HepG2 (cell line): Measurements from ENCODE around the gene CKAP2L. TPM values are rescaled to one million over a fixed set of nuclear protein-coding genes. Genes with fewer than 3 reads are reported as not detected.

Experiments used
- ATAC-seq: fragments of 200-7000 bp; cut with Tn5 transposase; 3 replicates; pipeline ENCODE4 v1.9.1; 2020; ENCODE audit warnings: mild to moderate bottlenecking, moderate library complexity
- BruUV-seq: library from RNA; stranded (reverse); fragments of 400-500 nt; replicated peaks from 2 replicates; lab custom pipeline; 2021; lab: Mats Ljungman, UMichigan
- CTCF ChIA-PET: fragments of 300-600 bp; formaldehyde crosslinking; extraction: SDS; loops from one replicate; lab custom pipeline; 2021; ENCODE audit warnings: low total read pairs, inconsistent platforms, low intra/inter-chr PET ratio; lab: Yijun Ruan, JAX
- POLR2A ChIA-PET: fragments of 350-600 bp; sonication (Branson Sonifier 250); formaldehyde crosslinking; loops from one replicate; lab custom pipeline; 2020; ENCODE audit warnings: antibody characterized with exemption, inconsistent platforms; lab: Yijun Ruan, JAX
- DNase-seq: peaks from one replicate; pipeline ENCODE4 v3.0.0-alpha.2; 2015; ENCODE audit warnings: low spot score
- FAIRE-seq: peaks from 3 replicates; lab custom pipeline; 2011; peaks lifted over from hg19 to GRCh38; lab: Jason Lieb, UNC
- H2AFZ ChIP-seq: one replicate; pipeline ENCODE4 v1.6.1; 2011; ENCODE audit warnings: low read length, inconsistent platforms
- H3K27ac ChIP-seq: fragments of 300-600 bp; 3 replicates; pipeline ENCODE4 v1.8.0; 2011; ENCODE audit warnings: mixed run types, mild to moderate bottlenecking, mixed read lengths, low read length, inconsistent platforms; ENCODE audit not compliant: insufficient read depth; ENCODE audit errors: extremely low read length
- H3K27me3 ChIP-seq, 2 experiments: fragments of 200-600 bp in 1 of 2; 2 replicates in 1 of 2; 3 replicates in 1 of 2; pipeline versions ENCODE4 v1.6.0 to v1.8.0; 2011; ENCODE audit warnings: low read length in 2 of 2, mild to moderate bottlenecking in 2 of 2, moderate library complexity in 2 of 2, inconsistent platforms in 1 of 2; ENCODE audit not compliant: insufficient read depth in 2 of 2, control insufficient read depth in 1 of 2
- H3K36me3 ChIP-seq, 2 experiments: fragments of 200-600 bp in 1 of 2; replicated peaks in 1 of 2; 2 replicates in 1 of 2; 3 replicates in 1 of 2; pipeline versions ENCODE4 v1.5.1 to v1.8.0; 2011; ENCODE audit warnings: low read length in 2 of 2, inconsistent platforms in 1 of 2; ENCODE audit not compliant: insufficient read depth in 2 of 2, control insufficient read depth in 1 of 2
- H3K4me1 ChIP-seq: 2 replicates; pipeline ENCODE4 v1.5.1; 2012; ENCODE audit warnings: low read length, inconsistent platforms; ENCODE audit not compliant: insufficient read depth
- H3K4me2 ChIP-seq: 2 replicates; pipeline ENCODE4 v1.6.0; 2011; ENCODE audit warnings: low read depth, low read length, inconsistent platforms
- H3K4me3 ChIP-seq, 3 experiments: fragments of 200-600 bp in 1 of 3; sonication (generic), shearing (Covaris generic) in 1 of 3; replicated peaks in 1 of 3; 2 replicates each; pipeline ENCODE4 v1.5.1; 2011 to 2016; ENCODE audit warnings: low read length in 3 of 3, inconsistent platforms in 2 of 3, low read depth in 2 of 3, mild to moderate bottlenecking in 2 of 3, control low read depth in 1 of 3, mixed read lengths in 1 of 3; ENCODE audit not compliant: insufficient read depth in 1 of 3
- H3K79me2 ChIP-seq: one replicate; pipeline ENCODE4 v1.6.1; 2011; ENCODE audit warnings: low read length, inconsistent platforms; ENCODE audit not compliant: insufficient read depth
- H3K9ac ChIP-seq: 2 replicates; pipeline ENCODE4 v1.6.0; 2011; ENCODE audit warnings: mild to moderate bottlenecking, low read depth, low read length, inconsistent platforms; ENCODE audit not compliant: insufficient read depth
- H3K9me3 ChIP-seq: 2 replicates; pipeline ENCODE4 v1.5.1; 2012; ENCODE audit warnings: mild to moderate bottlenecking, low read length
- H4K20me1 ChIP-seq: 2 replicates; pipeline ENCODE4 v1.6.0; 2011; ENCODE audit warnings: inconsistent platforms, mild to moderate bottlenecking, low read length, moderate library complexity; ENCODE audit not compliant: insufficient read depth
- BRD4 ChIP-seq: sonication (generic); formaldehyde crosslinking; IDR thresholded peaks from 2 replicates; pipeline ENCODE4 v1.4.0; 2020; ENCODE audit warnings: missing genetic modification reagents
- GATAD2A ChIP-seq: IDR thresholded peaks from 2 replicates; pipeline ENCODE4 v1.6.1; 2016
- HHEX ChIP-seq: IDR thresholded peaks from 2 replicates; pipeline ENCODE4 v1.6.1; 2016; ENCODE audit warnings: control low read depth
- HMGA1 ChIP-seq: sonication (generic); formaldehyde crosslinking; conservative IDR thresholded peaks from 2 replicates; pipeline ENCODE4 v1.4.0; 2020; ENCODE audit warnings: missing genetic modification reagents
- JUNB ChIP-seq: sonication (generic); formaldehyde crosslinking; IDR thresholded peaks from 2 replicates; pipeline ENCODE4 v1.8.0; 2022; ENCODE audit warnings: missing genetic modification reagents, mild to moderate bottlenecking, borderline replicate concordance
- RAD21 ChIP-seq: fragments of 450-650 bp; formaldehyde crosslinking; IDR thresholded peaks from 2 replicates; pipeline ENCODE4 v1.5.0; 2020; ENCODE audit warnings: mild to moderate bottlenecking
- REST ChIP-seq, 2 experiments: IDR thresholded peaks; 2 replicates each; pipeline ENCODE4 v1.6.1; 2011 to 2012; ENCODE audit warnings: low read length in 2 of 2, borderline replicate concordance in 1 of 2, low read depth in 1 of 2, mild to moderate bottlenecking in 1 of 2, moderate library complexity in 1 of 2
- RFX3 ChIP-seq: IDR thresholded peaks from 2 replicates; pipeline ENCODE4 v1.6.1; 2016; ENCODE audit warnings: missing biosample characterization, missing genetic modification reagents
- STAG1 ChIP-seq: sonication (generic); formaldehyde crosslinking; IDR thresholded peaks from 2 replicates; pipeline ENCODE4 v1.4.0; 2020; ENCODE audit warnings: missing genetic modification reagents
- TSC22D2 ChIP-seq: sonication (generic); formaldehyde crosslinking; IDR thresholded peaks from 2 replicates; pipeline ENCODE4 v1.5.1; 2020; ENCODE audit warnings: missing genetic modification reagents, mild to moderate bottlenecking, borderline replicate concordance
- YY1 ChIP-seq: IDR thresholded peaks from 2 replicates; pipeline ENCODE4 v1.6.1; 2011; ENCODE audit warnings: low read length, low read depth, moderate library complexity, mild to moderate bottlenecking; ENCODE audit not compliant: insufficient read depth, insufficient replicate concordance
- ZC3H13 ChIP-seq: sonication (generic); formaldehyde crosslinking; IDR thresholded peaks from 2 replicates; pipeline ENCODE4 v1.8.1; 2023; ENCODE audit warnings: mild to moderate bottlenecking, missing genetic modification reagents, moderate library complexity
- ZNF337 ChIP-seq: sonication (generic); formaldehyde crosslinking; IDR thresholded peaks from 2 replicates; pipeline ENCODE4 v1.5.1; 2020; ENCODE audit warnings: missing genetic modification reagents, low read depth, mild to moderate bottlenecking, borderline replicate concordance
- ZNF484 ChIP-seq: sonication (generic); formaldehyde crosslinking; IDR thresholded peaks from 2 replicates; pipeline ENCODE4 v1.5.1; 2020; ENCODE audit warnings: mild to moderate bottlenecking, low read depth, missing genetic modification reagents, borderline replicate concordance
- ZNF614 ChIP-seq: IDR thresholded peaks from 2 replicates; pipeline ENCODE4 v1.6.1; 2018; ENCODE audit warnings: missing biosample characterization, missing genetic modification reagents, inconsistent platforms, borderline replicate concordance
- WGBS: methylation state at CpG from one replicate; pipeline ENCODE4 v1.1.6; 2017; ENCODE audit warnings: low lambda C conversion rate; 5-methylcytosine and 5-hydroxymethylcytosine counted together
- in situ Hi-C: cut with HindIII; loops from 2 replicates; pipeline ENCODE4 v1.10.0; 2017; ENCODE audit warnings: low pct_unique_long_range_greater_than_20kb; ENCODE audit not compliant: extremely low pct_ligation_motif_present
- intact Hi-C: fragments of 100-400 bp; cut with micrococcal nuclease; formaldehyde crosslinking; loops from one replicate; pipeline ENCODE4 v1.10.0; 2022; ENCODE audit not compliant: unreplicated experiment
- polyA plus RNA-seq, 8 experiments: library from polyadenylated mRNA; depleted of rRNA in 3 of 8; stranded (reverse) in 7 of 8; unstranded in 1 of 8; fragments of >200 nt; fragmentation: Illumina TruSeq in 4 of 8; extraction: Trizol in 4 of 8; gene quantifications; 2 replicates each; pipeline versions ENCODE4 v1.2.1 to v1.2.3, GENCODE V29; 2011 to 2016; ENCODE audit warnings: low read depth in 4 of 8, missing spikeins in 1 of 8, mixed read lengths in 1 of 8; ENCODE audit not compliant: insufficient read depth in 1 of 8
- total RNA-seq, 5 experiments: library from RNA; depleted of rRNA; stranded (reverse); fragments of >200 nt; fragmentation: Illumina TruSeq; extraction: Trizol; gene quantifications; 2 replicates each; pipeline ENCODE4 v1.2.3, GENCODE V29; 2016; ENCODE audit warnings: low read depth in 1 of 5
- TF ChIP-seq, protein P1 (sequence below): sonication (generic); formaldehyde crosslinking; IDR thresholded peaks from 2 replicates; pipeline ENCODE4 v1.4.0; 2020; ENCODE audit warnings: missing genetic modification reagents, low read depth, mild to moderate bottlenecking, borderline replicate concordance
- TF ChIP-seq, protein P2 (sequence below): sonication (generic); formaldehyde crosslinking; IDR thresholded peaks from 2 replicates; pipeline ENCODE4 v1.8.0; 2022; ENCODE audit warnings: missing genetic modification reagents, low read depth, mild to moderate bottlenecking, borderline replicate concordance

The CKAP2L gene
- total and polyA plus RNA-seq, 2 of the 13 experiments (the other 11 are each of a cell fraction or from before 2014, with no cell fraction given) = 7.1 to 9.5 TPM

DNA sequence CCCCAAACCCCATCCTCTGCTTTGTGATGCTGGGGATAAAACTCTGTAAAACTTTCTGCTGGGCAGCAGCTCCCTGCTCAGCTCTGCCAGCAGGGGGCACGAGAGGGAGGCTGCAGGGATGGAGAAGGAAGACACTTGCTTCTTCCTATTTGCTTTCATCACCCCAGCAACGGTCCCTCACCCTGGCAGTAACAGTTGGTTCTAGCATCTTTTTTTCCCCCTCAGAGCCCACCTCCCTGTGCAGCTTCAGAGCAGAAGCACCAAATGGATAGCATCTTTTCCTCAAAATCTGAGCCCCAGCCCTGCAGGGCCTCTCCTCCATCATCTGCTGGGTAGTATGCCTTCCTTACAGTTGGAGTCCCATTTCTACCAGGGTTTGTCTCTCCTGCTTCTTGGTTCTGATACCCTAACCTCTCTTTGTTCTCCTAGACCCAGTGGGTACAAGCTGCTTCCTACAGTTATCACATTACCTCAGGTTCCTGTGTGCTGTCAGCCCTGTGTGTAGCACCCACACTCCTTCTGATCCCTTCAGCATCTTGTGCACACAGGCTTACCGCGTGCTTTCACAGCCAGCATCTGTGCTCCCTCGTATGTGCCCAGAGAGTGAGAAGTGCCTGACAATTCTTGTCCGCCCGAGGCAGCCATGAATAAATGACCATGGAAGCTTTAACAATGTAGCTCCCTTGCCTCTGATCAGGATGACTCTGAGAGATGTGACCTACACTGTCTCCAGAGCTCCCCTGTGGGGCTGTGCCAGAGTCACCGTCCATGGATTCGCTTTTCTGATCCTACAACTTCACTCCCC lies 14.5 kb downstream of the CKAP2L start:
- ChIA-PET CTCF (interaction anchor here (0.7 to 5.0 kb wide), 4 partner anchors 134 to 209 kb away, joined by 3 to 86 read pairs (median 18); no protein-coding TSS in a partner anchor), POLR2A (interaction anchor here (1.4 kb wide), 1 partner anchor 192 kb away, joined by 4 read pairs; no protein-coding TSS in a partner anchor)
- 75% methylated on average over 9 of the region's 9 CpGs for WGBS
- Histone ChIP-seq H3K79me2 (peaks cover 9% of the 10 kb centered on the region), H3K27ac (peak overlapping the region; percentile 4), H3K36me3 (peaks cover 9 to 62% of the 10 kb centered on the region in 2 experiments), H2AFZ (no peak overlapping the region), H3K9me3 (no peaks in the 10 kb centered on the region), H3K4me1 (peaks cover 32% of the 10 kb centered on the region), H3K27me3 (no peaks in the 10 kb centered on the region), H3K9ac (no peak overlapping the region), H4K20me1 (no peaks in the 10 kb centered on the region), H3K4me3 (no peak overlapping the region), H3K4me2 (no peak overlapping the region)
- ATAC-seq = peak; percentile 93
- BruUV-seq = no TSS peak
- peak; percentile 49 for FAIRE-seq
- in situ Hi-C loops = loop anchor here (5.0 kb wide), 2 partner anchors 127 to 192 kb away; no protein-coding TSS in a partner anchor
- intact Hi-C loops = loop anchor here (1.0 to 2.0 kb wide), 4 partner anchors 15 to 208 kb away; partner anchors contain the start of gene CKAP2L
- DNase-seq = peak; percentile 62
- no peak for TF ChIP-seq ZNF484
- no peak for TF ChIP-seq HMGA1
- no peak for TF ChIP-seq JUNB (CRISPR knock-in tag)
- TF ChIP-seq, protein P1, sequence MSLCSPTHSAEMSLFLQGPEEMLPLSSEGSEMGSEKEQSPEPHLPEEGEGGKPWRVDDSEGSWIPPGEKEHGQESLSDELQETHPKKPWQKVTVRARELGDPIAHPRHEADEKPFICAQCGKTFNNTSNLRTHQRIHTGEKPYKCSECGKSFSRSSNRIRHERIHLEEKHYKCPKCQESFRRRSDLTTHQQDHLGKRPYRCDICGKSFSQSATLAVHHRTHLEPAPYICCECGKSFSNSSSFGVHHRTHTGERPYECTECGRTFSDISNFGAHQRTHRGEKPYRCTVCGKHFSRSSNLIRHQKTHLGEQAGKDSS (CRISPR knock-in tag) = no peak
- TF ChIP-seq STAG1 (CRISPR knock-in tag) = peak; percentile 96
- TF ChIP-seq HHEX = peak; percentile 54; the same call in 1 of the 2 replicates
- TF ChIP-seq, protein P2, sequence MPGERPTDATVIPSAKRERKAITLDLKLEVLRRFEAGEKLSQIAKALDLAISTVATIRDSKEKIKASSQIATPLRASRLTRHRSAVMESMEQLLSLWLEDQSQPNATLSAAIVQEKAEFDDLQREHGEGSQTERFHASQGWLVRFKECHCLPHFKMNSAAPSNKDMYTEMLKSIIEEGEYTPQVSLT (CRISPR knock-in tag) = no peak
- TF ChIP-seq YY1 = peak; percentile 59
- no peak for TF ChIP-seq REST (IDR thresholded peaks at IDR 0.05; ENCODE audit: borderline replicate concordance in 1 of 2, low read depth in 1 of 2, low read length in 2 of 2)
- no peak for TF ChIP-seq BRD4 (CRISPR knock-in tag)
- TF ChIP-seq RFX3 (CRISPR knock-in tag) = no peak; the same call in 1 of the 2 replicates
- TF ChIP-seq GATAD2A = peak; percentile 61
- TF ChIP-seq ZNF614 = peak; percentile 82; the same call in 1 of the 2 replicates
- TF ChIP-seq TSC22D2 (CRISPR knock-in tag) = peak; percentile 29; the same call in 1 of the 2 replicates
- no peak for TF ChIP-seq ZNF337 (CRISPR knock-in tag)
- TF ChIP-seq RAD21 (CRISPR knock-in tag) = peak; percentile 96
- no peak for TF ChIP-seq ZC3H13 (CRISPR knock-in tag)
